Measurements from ENCODE around the gene STK11IP. TPM values are rescaled to one million over a fixed set of nuclear protein-coding genes. Genes with fewer than 3 reads are reported as not detected.

STK11IP gene
- total and polyA plus RNA-seq, 10 of the 15 experiments (the other 5 are each of a cell fraction or from before 2014, with no cell fraction given): 0.42 to 24.0 (median 11.4) TPM

DNA sequence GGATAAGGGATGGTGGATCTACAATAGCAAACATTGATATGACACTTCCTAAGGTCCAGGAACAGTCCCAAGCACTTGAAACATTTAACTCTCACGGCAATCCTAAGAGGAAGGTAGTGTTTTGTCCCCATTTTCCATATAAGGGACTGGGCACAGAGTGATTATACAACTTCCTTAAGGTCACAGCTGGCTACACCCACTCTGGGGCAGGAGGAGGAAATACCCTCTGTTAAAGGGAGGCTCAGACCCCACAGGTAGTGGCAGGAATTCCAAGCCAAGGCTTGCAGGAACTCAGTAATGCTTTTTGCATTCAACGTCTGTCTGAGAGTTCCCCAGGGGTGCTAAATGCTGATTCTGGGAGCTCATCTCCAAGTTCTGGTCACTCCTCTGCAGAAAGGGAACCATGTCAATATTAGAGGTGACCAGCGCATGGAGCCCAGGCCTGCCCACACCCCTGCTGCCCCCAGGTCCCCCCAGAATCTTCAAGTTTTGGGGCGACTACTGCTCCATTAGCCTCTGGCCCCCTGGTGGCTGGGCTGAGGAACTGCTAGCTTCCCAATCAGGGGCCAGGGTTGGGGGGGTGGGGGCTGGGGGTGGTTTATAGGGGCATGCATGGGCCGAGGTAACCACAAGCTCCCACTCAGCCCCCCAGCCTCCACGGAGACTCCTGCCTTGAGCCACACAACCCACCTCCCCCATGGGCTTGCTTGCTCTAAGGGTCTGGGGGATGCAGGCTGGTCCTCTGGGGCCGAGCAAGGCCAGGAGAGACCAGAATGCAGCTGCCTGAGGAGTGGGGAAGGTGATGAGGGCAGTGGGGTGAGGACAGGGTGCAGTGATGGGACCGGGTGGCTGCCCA, 37.4 kb upstream of the STK11IP start:
- ATAC-seq (peak; percentile 75), DNase-seq (ENCODE audit: low read depth, low spot score) (no peak), FAIRE-seq (no peak)
- ChIA-PET SMC1A (ENCODE audit: uncharacterized antibody, unreplicated experiment) (interaction anchor here (1.3 to 1.5 kb wide), 2 partner anchors 81 to 82 kb away, joined by 4 read pairs; no protein-coding TSS in a partner anchor), CTCF (interaction anchor here (0.5 to 2.6 kb wide), 21 partner anchors 10 to 280 kb away, joined by 3 to 22 read pairs (median 3); partner anchors contain the start of genes CHPF, DNPEP, INHA and OBSL1), RAD21 (ENCODE audit: unreplicated experiment) (interaction anchor here (1.5 kb wide), 1 partner anchor 19 kb away, joined by 3 read pairs; no protein-coding TSS in a partner anchor), POLR2A (no interaction called here)
- Histone ChIP-seq H3K27me3 (replicated peaks in 1 of 2; ENCODE audit: control insufficient read depth in 2 of 2, insufficient read depth in 2 of 2, low read length in 1 of 2) (no peaks in the 10 kb centered on the region; a peak in 2 of 4 replicates), H3K9ac (ENCODE audit: control insufficient read depth, insufficient read depth, low read length) (no peak overlapping the region), H3K4me3 (no peak overlapping the region), H4K20me1 (ENCODE audit: control insufficient read depth, insufficient read depth) (no peaks in the 10 kb centered on the region), H3K36me3 (ENCODE audit: control insufficient read depth in 2 of 2, insufficient read depth in 2 of 2, low read length in 1 of 2) (no peaks in the 10 kb centered on the region), H3K27ac (ENCODE audit: control insufficient read depth, insufficient read depth) (no peak overlapping the region), H2AFZ (ENCODE audit: control insufficient read depth, low read depth, low read length) (no peak overlapping the region), H3K4me1 (ENCODE audit: control insufficient read depth, insufficient read depth, low read length) (no peaks in the 10 kb centered on the region), H3K4me2 (ENCODE audit: control insufficient read depth, insufficient read depth) (no peak overlapping the region), H3K79me2 (ENCODE audit: control insufficient read depth, insufficient read depth, low read length) (no peaks in the 10 kb centered on the region), H3K9me3 (replicated peaks; ENCODE audit: control insufficient read depth, insufficient read depth, low read length) (no peaks in the 10 kb centered on the region)
- TF ChIP-seq, protein P1, sequence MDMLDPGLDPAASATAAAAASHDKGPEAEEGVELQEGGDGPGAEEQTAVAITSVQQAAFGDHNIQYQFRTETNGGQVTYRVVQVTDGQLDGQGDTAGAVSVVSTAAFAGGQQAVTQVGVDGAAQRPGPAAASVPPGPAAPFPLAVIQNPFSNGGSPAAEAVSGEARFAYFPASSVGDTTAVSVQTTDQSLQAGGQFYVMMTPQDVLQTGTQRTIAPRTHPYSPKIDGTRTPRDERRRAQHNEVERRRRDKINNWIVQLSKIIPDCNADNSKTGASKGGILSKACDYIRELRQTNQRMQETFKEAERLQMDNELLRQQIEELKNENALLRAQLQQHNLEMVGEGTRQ (IDR thresholded peaks at IDR 0.05; ENCODE audit: borderline replicate concordance, low read depth, low read length): no peak
- TF ChIP-seq NFXL1 (IDR thresholded peaks at IDR 0.05; ENCODE audit: borderline replicate concordance) (no peak), MYC (IDR thresholded peaks at IDR 0.05; ENCODE audit: insufficient read depth, insufficient read length, insufficient replicate concordance, low read length, severe bottlenecking) (no peak), NR2F1 (conservative IDR thresholded peaks at IDR 0.05) (no peak), SUZ12 (IDR thresholded peaks at IDR 0.05; ENCODE audit: unreplicated experiment) (no peak), IRF4 (IDR thresholded peaks at IDR 0.05; ENCODE audit: low read depth, low read length) (no peak), RAD21 (IDR thresholded peaks at IDR 0.05; ENCODE audit: insufficient read depth, low read depth, low read length) (0 out of 2 replicates have a peak, but pooled peaks have one; percentile 14), PML (IDR thresholded peaks at IDR 0.05; ENCODE audit: low read length) (no peak), FOXK2 (IDR thresholded peaks at IDR 0.05) (no peak), RUNX3 (IDR thresholded peaks at IDR 0.05; ENCODE audit: low read length) (no peak), POLR2AphosphoS5 (IDR thresholded peaks at IDR 0.05; ENCODE audit: low read length) (no peak)
- TF ChIP-seq, protein P2, sequence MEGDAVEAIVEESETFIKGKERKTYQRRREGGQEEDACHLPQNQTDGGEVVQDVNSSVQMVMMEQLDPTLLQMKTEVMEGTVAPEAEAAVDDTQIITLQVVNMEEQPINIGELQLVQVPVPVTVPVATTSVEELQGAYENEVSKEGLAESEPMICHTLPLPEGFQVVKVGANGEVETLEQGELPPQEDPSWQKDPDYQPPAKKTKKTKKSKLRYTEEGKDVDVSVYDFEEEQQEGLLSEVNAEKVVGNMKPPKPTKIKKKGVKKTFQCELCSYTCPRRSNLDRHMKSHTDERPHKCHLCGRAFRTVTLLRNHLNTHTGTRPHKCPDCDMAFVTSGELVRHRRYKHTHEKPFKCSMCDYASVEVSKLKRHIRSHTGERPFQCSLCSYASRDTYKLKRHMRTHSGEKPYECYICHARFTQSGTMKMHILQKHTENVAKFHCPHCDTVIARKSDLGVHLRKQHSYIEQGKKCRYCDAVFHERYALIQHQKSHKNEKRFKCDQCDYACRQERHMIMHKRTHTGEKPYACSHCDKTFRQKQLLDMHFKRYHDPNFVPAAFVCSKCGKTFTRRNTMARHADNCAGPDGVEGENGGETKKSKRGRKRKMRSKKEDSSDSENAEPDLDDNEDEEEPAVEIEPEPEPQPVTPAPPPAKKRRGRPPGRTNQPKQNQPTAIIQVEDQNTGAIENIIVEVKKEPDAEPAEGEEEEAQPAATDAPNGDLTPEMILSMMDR (IDR thresholded peaks at IDR 0.05 in 2 of 3, conservative IDR thresholded peaks at IDR 0.05 in 1 of 3; ENCODE audit: control insufficient read depth in 2 of 3, extremely low read depth in 1 of 3, insufficient read depth in 1 of 3, low read depth in 3 of 3, low read length in 3 of 3): peak; percentile 41 to 70 (median 45)
- TF ChIP-seq, protein P3, sequence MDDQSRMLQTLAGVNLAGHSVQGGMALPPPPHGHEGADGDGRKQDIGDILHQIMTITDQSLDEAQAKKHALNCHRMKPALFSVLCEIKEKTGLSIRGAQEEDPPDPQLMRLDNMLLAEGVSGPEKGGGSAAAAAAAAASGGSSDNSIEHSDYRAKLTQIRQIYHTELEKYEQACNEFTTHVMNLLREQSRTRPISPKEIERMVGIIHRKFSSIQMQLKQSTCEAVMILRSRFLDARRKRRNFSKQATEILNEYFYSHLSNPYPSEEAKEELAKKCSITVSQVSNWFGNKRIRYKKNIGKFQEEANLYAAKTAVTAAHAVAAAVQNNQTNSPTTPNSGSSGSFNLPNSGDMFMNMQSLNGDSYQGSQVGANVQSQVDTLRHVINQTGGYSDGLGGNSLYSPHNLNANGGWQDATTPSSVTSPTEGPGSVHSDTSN (IDR thresholded peaks at IDR 0.05; ENCODE audit: insufficient replicate concordance, low read depth, low read length): no peak
- 6% methylated on average over 8 of the region's 8 CpGs for WGBS (ENCODE audit: insufficient coverage, insufficient replicate concordance, low lambda C conversion rate, missing lambda C conversion rate)
- in situ Hi-C loops (cut with MboI) (no loop called here), intact Hi-C loops (cut with micrococcal nuclease; ENCODE audit: unreplicated experiment) (no loop called here)
- BruUV-seq (replicated peaks): no TSS peak
